Breast epithelium (tissue), 3 donors: ENCODE data around the gene DNAJA3.

ENCODE experiments used
- CTCF ChIP-seq, 3 donors: fragments of 450-650 bp; IDR thresholded peaks; one replicate each; pipeline ENCODE4 v1.5.1; 2016 to 2017; ENCODE audit warnings: antibody characterized with exemption in 3 of 3, mild to moderate bottlenecking in 3 of 3, moderate library complexity in 3 of 3
- POLR2A ChIP-seq: fragments of 450-650 bp; IDR thresholded peaks from one replicate; pipeline ENCODE4 v1.6.1; 2016; ENCODE audit warnings: antibody characterized with exemption, mild to moderate bottlenecking, moderate library complexity
- POLR2AphosphoS5 ChIP-seq, 3 donors: sonication (generic); formaldehyde crosslinking; IDR thresholded peaks; one replicate each; pipeline ENCODE4 v1.6.1; 2017; ENCODE audit warnings: antibody characterized with exemption in 3 of 3

DNA sequence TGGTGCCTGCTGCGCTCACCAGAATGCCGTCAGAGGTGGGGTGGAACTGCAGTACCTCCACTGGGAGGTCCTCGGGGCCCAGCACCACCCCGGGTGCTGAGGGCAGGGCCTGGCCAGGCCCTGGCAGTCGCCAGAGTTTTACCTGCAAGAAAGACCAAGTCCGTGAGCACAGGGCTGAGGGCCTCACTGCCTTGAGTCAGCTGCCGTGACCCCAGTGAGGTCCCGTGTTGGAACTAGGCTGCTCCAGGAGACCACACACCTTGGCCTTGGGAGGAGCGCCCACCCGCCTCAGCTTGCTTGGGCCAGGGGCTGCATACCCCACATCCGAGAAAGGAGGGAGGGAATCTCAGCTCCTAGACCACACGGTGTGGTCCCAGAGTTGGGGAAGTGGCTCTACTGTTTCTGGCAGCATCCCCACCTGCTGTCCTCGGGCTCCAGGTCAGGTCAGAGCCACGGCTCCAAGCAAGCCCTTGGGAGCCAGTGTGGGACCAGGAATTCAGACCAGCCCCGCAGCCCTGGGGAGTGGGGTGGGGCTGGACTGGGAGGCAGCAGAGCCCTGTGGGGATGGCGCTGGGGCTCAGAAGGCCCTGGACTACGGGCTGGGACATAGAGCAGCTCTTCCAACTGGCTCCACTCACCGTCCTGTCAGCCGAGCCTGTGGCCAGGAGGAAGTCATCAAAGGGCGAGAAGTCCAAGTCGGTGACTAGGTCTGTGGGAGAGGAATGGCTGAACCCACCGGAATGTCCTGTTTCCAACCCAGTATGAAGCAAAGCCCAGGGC, 17.9 kb upstream of the DNAJA3 start:
- TF ChIP-seq CTCF (IDR thresholded peaks at IDR 0.05) (no peak), POLR2A (no peak), POLR2AphosphoS5 (IDR thresholded peaks at IDR 0.05) (no peak)
